GM21447 (cell line): ENCODE measurements around the gene CSNK1G2.

Experiments used
- ATAC-seq: cut with Tn5 transposase; IDR thresholded peaks from one replicate; pipeline ENCODE4 v1.9.1; 2021; ENCODE audit not compliant: unreplicated experiment

Gene CSNK1G2

DNA sequence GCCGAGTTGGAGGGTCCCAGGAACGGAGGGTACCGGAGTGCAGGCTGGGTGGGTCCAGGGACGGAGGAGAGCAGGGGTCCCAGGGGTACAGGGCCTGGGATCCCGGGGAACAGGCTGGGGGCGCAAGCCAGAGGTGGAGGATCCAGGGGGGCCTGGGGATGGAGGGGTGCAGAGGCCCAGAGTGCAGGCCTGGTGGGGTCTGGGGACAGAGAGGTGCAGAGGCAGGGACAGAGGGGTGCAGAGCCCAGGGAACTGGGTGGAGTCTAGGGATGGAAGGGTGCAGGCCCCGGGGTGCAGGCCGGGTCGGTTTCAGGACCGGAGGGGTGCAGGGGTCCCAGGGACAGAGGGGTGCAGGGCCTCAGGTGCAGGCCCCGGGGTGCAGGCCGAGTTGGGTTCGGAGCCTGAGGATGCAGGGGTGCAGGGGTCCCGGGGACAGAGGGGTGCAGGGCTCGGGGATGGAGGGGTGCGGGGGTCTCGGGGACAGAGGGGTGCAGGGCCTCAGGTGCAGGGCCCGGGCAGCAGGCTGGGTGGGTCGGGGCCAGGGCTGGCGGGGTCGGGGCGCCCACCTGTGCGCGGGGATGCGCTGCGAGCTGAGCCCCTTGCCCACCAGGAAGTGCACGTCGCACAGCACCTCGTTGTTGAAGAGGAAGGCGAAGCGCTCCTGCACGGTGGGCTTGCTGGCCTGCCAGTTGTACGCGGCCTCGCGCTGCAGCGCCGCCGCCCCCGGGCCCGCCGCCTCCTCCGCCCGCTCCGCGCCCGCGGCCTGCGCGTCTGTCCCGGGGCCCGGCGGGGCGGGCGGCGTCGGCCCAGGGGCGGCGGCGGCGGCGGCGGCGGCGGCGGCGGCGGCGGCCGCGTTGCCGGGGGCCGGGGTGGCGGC is 74.0 kb downstream of the CSNK1G2 start:
- no peak for ATAC-seq

DNA sequence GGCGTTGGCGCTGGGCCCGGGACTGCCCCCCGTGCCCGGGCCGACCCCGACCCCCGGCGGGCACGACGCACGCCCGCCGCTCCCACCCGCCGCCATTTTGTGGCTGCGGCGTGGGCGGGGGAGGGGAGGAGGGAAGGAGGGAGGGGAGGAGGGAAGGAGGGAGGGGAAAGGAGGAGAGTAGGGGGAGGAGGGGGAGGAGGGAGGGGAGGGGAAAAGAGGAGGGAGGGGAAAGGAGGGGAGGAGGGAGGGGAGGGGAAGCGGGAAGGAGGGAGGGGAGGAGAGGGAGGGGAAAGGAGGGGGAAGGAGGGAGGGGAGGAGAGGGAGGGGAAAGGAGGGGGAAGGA is 74.6 kb downstream of the CSNK1G2 start, which contains the start of gene BTBD2:
TSS of gene BTBD2 (minus strand) at position 107 of the 343 bp plus-strand sequence. CDS start at position 96, 11 bp downstream.
- ATAC-seq = no peak

DNA sequence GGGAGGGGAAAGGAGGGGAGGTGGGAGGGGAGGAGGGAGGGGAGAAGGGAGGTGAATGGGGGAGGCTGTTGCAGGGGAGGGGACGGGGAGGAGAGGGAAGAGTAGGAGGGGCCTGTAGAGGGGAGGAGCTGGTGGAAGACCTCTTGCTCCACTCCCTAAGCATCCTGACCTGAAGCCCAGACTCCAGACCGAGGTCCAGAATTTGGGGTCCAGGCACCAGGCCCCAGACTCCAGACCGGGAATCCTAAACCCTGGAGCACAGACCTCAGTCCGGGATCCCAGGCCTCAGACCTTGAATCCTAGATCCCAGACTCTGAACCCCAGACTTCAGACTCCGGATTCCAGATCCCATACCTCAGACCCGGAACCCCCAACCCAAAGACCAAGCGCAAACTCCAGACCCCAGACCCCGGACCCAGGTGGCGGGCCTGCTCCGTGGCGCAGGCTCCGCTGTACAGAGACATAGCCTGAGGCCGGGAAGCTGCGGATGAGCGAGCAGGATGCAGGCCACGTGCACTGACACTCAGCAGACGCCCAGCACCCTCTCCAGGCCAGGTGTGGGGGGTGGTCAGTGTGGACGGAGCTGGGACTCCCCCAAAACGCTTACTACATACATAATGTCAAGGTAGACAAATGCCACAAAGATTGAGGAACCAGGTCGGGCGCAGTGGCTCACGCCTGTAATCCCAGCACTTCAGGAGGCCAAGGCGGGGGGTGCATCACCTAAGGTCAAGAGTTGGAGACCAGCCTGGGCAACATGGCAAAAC is 75.3 kb downstream of the CSNK1G2 start:
- no peak for ATAC-seq

DNA sequence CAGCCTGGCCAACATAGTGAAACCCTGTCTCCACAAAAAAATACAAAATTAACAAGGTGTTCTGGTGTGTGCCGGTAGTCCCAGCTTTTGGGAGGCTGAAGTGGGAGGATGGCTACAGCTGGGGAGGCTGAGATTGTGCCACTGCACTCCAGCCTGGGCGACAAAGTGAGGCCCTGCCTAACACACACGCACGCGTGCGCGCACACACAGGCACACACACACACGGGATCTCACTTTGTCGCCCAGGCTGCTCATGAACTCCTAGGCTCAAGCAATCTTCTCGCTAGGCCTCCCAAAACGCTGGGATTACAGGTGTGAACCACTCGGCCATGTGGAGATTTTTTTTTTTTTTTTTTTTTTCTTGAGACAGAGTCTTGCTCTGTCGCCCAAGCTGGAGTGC is 77.8 kb downstream of the CSNK1G2 start:
- no peak for ATAC-seq

DNA sequence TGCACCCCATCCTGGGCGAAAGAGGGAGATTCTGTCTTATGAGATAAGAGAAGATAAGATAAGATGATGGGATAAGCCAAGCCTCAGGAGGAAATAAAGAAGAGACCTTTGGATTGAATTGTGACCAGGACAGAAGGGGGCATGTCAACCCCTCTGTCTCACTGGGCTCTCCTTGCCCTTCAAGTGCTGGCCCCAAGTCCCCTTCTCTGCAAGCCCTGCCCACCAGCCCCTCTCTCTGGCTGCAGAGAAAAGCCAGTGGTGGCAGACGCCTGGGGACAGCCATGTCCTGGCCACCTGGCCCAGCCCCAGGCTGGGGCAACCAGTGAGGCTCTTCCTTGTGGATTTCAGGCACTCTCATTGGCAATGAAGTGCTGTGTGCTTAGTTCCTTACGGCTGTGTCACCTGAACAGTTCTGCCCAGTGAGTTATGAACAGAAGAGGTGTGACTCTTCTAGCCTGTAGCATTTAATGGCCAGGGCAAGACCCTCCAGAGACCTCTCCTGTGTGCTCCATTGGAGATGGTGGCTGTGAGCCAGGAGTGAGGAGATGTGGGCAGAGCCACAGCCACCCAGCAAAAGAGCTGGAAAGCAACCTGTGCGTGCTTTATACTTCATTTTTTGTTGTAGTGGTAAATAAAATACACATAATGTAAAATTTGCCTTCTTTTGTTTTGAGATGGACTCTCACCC is 80.6 kb downstream of the CSNK1G2 start:
- no peak for ATAC-seq

DNA sequence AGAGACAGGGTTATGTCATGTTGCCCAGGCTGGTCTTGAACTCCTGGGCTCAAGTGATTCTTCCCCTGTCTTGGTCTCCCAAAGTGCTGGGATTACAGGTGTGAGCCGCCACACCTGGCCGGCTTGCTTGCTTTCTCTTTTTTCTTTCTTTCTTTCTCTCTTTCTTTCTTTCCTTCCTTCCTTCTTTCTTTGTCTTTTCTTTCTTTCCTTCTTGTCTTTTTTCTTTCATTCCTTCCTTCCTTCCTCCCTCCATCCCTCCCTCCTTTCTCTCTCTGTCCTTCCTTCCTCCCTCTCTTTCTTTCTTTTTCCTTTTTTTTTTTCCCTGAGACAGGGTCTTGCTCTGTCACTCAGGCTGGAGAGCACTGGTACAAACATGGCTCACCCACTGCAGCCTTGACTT is 81.3 kb downstream of the CSNK1G2 start:
- no peak for ATAC-seq

DNA sequence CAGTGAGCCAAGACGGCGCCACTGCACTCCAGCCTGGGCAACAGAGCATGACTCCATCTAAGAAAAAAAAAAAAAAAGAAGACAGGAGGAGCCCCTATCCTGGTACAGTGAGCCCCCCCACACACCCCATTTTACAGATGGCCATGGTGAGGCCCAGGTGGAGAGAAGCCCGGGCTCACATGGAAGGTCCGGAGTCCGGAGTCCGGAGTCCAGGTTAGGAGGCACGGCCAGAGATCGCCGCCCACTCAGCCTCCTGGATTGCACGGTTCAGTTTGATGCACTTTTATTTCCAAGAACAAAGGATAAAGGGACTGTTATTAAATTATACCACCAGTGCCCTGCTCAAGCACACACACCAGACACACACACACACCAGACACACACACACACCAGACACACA is 85.8 kb downstream of the CSNK1G2 start:
- ATAC-seq = no peak

DNA sequence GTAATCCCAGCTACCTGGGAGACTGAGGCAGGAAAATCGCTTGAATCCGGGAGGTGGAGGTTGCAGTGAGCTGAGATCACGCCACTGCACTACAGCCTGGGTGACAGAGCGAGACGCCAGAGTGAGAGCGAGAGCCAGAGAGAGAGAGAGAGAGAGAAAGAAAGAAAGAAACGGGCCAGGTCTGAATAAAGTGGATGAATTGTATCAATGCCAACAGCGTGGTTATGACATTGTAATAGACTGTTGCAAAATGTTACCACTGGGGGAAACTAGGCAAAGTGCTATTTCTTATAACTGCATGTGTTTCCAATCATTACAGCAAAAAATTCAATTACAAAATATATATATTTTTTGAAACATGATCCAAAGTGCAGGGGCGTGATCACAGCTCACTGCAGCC is 86.4 kb downstream of the CSNK1G2 start:
- no peak for ATAC-seq
